Measurements from ENCODE around the gene ORM2.

The ORM2 gene

GRCh38 chr9:114288193-114289091 is 41.2 kb upstream of the ORM2 start:
- peak; percentile 31 for DNase-seq (ENCODE audit: low read depth)
- no peak overlapping the region for H3K4me3 ChIP-seq (ENCODE audit: control insufficient read depth, low read depth, low read length)
- TF ChIP-seq CTCF (conservative IDR thresholded peaks at IDR 0.05; ENCODE audit: control insufficient read depth, insufficient read depth, low read depth, low read length), result no peak

GRCh38 chr9:114289106-114289505 is 40.6 kb upstream of the ORM2 start:
- no peak for TF ChIP-seq CTCF (conservative IDR thresholded peaks at IDR 0.05; ENCODE audit: control insufficient read depth, insufficient read depth, low read depth, low read length)
- no peak overlapping the region for H3K4me3 ChIP-seq (ENCODE audit: control insufficient read depth, low read depth, low read length)
- no peak for DNase-seq (ENCODE audit: low read depth)

DNA sequence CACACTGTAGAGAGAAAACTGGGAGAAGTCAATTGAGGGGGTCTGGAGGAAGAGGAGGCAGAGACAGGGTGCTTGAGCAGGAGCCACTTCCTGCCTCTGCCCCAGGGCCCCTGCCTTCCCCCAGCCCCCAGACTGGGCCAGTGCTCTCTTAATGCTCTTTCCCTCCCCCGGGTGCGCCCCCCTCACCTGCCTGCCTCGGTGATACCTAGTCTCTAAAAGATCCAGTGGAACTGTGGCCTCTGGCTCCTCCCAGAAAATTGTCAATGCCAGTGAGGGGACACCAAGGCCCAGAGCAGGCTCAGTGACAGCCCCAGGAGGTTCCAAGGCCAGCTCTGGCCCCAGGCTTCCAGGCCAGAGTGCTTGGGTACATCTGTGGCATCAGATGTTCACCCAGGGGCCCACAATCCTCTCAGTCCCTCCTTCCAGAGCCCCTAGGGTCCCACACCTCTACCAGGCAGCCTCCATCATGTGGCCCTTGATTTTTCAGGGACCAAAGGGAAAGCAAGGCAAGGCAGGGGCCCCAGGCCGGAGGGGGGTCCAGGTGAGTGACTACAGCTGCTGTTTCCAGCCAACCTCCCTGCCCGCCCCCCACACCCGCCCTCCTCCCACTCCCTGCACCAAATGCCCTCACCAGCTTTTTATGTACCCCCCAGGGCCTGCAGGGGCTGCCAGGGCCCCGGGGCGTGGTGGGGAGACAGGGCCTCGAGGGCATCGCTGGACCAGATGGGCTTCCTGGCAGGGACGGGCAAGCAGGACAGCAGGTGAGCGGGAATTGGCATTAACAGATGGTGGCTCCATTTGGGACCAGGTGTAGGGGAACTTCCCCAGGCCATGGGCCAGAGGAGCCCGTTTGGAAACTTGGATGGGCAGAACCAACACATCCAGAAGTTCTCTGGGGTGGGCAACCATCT is 39.8 kb upstream of the ORM2 start:
- no peak for DNase-seq (ENCODE audit: low read depth)
- no peak overlapping the region for H3K4me3 ChIP-seq (ENCODE audit: control insufficient read depth, low read depth, low read length)
- no peak for TF ChIP-seq CTCF (conservative IDR thresholded peaks at IDR 0.05; ENCODE audit: control insufficient read depth, insufficient read depth, low read depth, low read length)

DNA sequence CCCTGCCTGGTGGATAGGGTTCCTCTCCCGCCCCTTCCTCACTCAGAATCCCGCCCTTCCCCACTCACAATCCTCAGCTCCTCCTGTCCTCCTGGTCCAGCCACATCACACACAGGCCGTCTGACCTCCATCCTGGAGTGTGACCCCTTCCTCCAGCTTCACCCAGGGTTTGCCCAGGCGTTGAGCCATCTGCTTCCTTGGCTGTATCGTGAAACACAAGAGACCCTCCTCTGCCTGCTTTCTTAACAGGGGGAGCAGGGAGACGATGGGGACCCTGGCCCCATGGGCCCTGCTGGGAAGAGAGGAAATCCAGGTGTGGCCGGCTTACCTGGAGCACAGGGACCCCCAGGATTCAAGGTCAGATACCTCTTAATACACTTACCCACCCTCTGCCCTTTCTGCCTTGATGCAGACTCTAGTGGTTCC is 39.1 kb upstream of the ORM2 start:
- no peak overlapping the region for H3K4me3 ChIP-seq (ENCODE audit: control insufficient read depth, low read depth, low read length)
- TF ChIP-seq CTCF (conservative IDR thresholded peaks at IDR 0.05; ENCODE audit: control insufficient read depth, insufficient read depth, low read depth, low read length), result no peak
- no peak for DNase-seq (ENCODE audit: low read depth)

DNA sequence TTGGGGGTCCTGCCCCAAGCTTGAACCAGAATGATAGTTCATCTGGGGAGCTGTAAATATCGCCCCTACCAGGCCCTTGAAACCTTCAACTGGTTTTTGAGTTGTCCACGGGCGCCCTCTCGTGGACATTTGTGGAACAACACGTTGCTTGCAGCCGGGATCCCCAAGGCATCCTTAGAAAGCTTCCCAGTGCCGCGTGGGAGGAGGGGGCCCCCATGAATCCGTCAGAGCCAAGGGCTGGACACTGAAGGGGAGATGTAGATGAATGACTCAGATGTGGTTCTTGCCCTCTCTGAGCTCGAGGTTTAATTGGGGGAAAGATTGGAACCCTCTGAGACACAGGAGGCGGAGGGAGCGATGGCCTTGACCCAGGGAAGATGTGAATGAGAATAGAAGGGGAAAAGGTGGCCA is 38.6 kb upstream of the ORM2 start:
- no peak overlapping the region for H3K4me3 ChIP-seq (ENCODE audit: control insufficient read depth, low read depth, low read length)
- TF ChIP-seq CTCF (conservative IDR thresholded peaks at IDR 0.05; ENCODE audit: control insufficient read depth, insufficient read depth, low read depth, low read length), result peak; percentile 72
- DNase-seq (ENCODE audit: low read depth), result peak; percentile 70

GRCh38 chr9:114291886-114292590 is 37.6 kb upstream of the ORM2 start:
- H3K4me3 ChIP-seq (ENCODE audit: control insufficient read depth, low read depth, low read length), result no peak overlapping the region
- no peak for TF ChIP-seq CTCF (conservative IDR thresholded peaks at IDR 0.05; ENCODE audit: control insufficient read depth, insufficient read depth, low read depth, low read length)
- no peak for DNase-seq (ENCODE audit: low read depth)
